H1 (cell line): ENCODE measurements around the gene KYNU. TPM values are rescaled to one million over a fixed set of nuclear protein-coding genes. Genes with fewer than 3 reads are reported as not detected.

Source experiments
- BRCA1 ChIP-seq: IDR thresholded peaks from 2 replicates; pipeline ENCODE4 v1.6.1; 2012; ENCODE audit warnings: low read depth, low read length, improper control_type of control experiment
- CEBPB ChIP-seq: IDR thresholded peaks from 2 replicates; pipeline ENCODE4 v1.6.1; 2012; ENCODE audit warnings: low read depth, low read length
- CHD2 ChIP-seq: IDR thresholded peaks from 2 replicates; pipeline ENCODE4 v1.6.1; 2012; ENCODE audit warnings: low read length, improper control_type of control experiment
- CREB1 ChIP-seq: IDR thresholded peaks from 2 replicates; pipeline ENCODE4 v1.6.1; 2012; ENCODE audit warnings: inconsistent platforms
- KDM1A ChIP-seq: fragments of 200-600, 300-600 bp; sonication (generic); IDR thresholded peaks from 2 replicates; pipeline ENCODE4 v1.7.1; 2016; ENCODE audit warnings: mild to moderate bottlenecking, low read length, borderline replicate concordance
- SIN3A ChIP-seq, 2 experiments: IDR thresholded peaks in 1 of 2; conservative IDR thresholded peaks in 1 of 2; 2 replicates each; pipeline ENCODE4 v1.6.1; 2011 to 2012; ENCODE audit warnings: low read length in 2 of 2, improper control_type of control experiment in 1 of 2, low read depth in 1 of 2, mild to moderate bottlenecking in 1 of 2
- TAF1 ChIP-seq: IDR thresholded peaks from 2 replicates; pipeline ENCODE4 v1.6.1; 2011; ENCODE audit warnings: mild to moderate bottlenecking, low read depth, low read length
- polyA plus RNA-seq, 7 experiments: library from polyadenylated mRNA; depleted of rRNA in 3 of 7; stranded (reverse) in 5 of 7; unstranded in 2 of 7; fragments of >200 nt in 5 of 7; fragments of 200-250 nt in 2 of 7; gene quantifications; 1 replicate in 5 of 7; 2 replicates in 1 of 7; 4 replicates in 1 of 7; pipeline versions ENCODE4 v1.2.1 to v1.2.3, GENCODE V29; 2011 to 2013; ENCODE audit warnings: missing spikeins in 2 of 7, mixed read lengths in 2 of 7
- total RNA-seq: library from RNA; stranded (reverse); fragmentation: NEBNext Ultra II Directional; extraction: Animal tissue kit (Norgen Biotek cat#: 25700); gene quantifications from 2 replicates; pipeline ENCODE4 v1.2.1, GENCODE V29; 2021
- TF ChIP-seq, protein P1 (sequence below): IDR thresholded peaks from 2 replicates; pipeline ENCODE4 v1.6.1; 2011; ENCODE audit warnings: low read depth, mild to moderate bottlenecking, low read length; ENCODE audit not compliant: insufficient read depth
- TF ChIP-seq, protein P2 (sequence below): IDR thresholded peaks from 2 replicates; pipeline ENCODE4 v1.6.1; 2012; ENCODE audit warnings: low read length, inconsistent platforms

KYNU gene
- total and polyA plus RNA-seq, 2 of the 8 experiments (the other 6 are each of a cell fraction or from before 2014, with no cell fraction given) = 0.09 to 0.13 TPM

DNA sequence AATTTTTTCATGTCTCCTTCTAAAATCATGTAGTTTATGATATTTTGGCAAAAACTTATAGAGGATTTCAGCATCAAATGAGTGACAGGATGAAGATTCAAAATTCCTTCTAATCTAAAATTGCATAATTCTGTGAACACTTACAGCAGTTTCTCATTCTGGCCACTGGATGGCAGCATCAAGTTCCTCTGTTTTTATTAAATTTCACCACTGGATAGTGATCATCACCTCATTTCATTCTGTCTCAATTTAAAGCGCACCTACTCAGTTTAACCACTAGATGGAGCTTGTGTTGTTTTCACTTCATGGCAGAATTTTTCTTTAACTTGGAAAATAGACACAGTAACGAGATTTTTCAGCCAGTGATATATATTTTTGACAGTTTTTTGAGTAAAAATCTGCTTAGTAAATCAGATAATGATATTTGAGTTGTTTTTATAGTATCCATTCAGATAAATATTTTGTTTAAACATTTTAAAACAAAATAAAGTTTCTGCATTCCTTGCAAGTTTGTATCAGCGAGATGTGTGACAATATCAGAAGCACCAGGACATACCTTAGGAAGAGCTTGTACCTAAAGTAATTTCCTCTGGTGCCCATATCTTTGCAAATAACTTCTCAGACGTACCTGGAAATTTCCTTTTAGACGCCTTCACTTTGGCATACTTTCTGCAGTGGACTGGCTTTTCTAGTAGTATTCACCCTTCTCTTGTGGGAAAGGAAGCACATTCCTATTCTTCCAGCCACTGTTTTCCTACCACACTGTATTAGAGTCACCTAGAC is 157.0 kb downstream of the KYNU start (continued):
- TF ChIP-seq KDM1A = no peak
- no peak for TF ChIP-seq CHD2
- TF ChIP-seq TAF1 = no peak
- TF ChIP-seq, protein P1, sequence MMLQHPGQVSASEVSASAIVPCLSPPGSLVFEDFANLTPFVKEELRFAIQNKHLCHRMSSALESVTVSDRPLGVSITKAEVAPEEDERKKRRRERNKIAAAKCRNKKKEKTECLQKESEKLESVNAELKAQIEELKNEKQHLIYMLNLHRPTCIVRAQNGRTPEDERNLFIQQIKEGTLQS = no peak
- TF ChIP-seq, protein P2, sequence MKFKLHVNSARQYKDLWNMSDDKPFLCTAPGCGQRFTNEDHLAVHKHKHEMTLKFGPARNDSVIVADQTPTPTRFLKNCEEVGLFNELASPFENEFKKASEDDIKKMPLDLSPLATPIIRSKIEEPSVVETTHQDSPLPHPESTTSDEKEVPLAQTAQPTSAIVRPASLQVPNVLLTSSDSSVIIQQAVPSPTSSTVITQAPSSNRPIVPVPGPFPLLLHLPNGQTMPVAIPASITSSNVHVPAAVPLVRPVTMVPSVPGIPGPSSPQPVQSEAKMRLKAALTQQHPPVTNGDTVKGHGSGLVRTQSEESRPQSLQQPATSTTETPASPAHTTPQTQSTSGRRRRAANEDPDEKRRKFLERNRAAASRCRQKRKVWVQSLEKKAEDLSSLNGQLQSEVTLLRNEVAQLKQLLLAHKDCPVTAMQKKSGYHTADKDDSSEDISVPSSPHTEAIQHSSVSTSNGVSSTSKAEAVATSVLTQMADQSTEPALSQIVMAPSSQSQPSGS = no peak
- TF ChIP-seq CEBPB = peak; percentile 91
- TF ChIP-seq CREB1 = no peak
- no peak for TF ChIP-seq SIN3A (conservative IDR thresholded peaks at IDR 0.05 in 1 of 2, IDR thresholded peaks at IDR 0.05 in 1 of 2; ENCODE audit: low read depth in 1 of 2, low read length in 2 of 2)
- no peak for TF ChIP-seq BRCA1
